Measurements from ENCODE around the gene SORL1.

Gene SORL1

GRCh38 chr11:121671283-121672168, 219.4 kb downstream of the SORL1 start:
- in situ Hi-C loops (cut with MboI; ENCODE audit: low sequenced_read_pairs) = no loop called here

GRCh38 chr11:121672630-121673487, 220.7 kb downstream of the SORL1 start:
- in situ Hi-C loops (cut with MboI; ENCODE audit: low sequenced_read_pairs) = no loop called here

- in situ Hi-C loops (cut with MboI; ENCODE audit: low sequenced_read_pairs) = no loop called here
Observed at GRCh38 chr11:121681550-121682268, 229.6 kb downstream of the SORL1 start.
